GM13976 (cell line): ENCODE measurements around the gene PIGB.
"Not testable (repeated sequence)": the region's sequence is repeated elsewhere in the genome, so short reads cannot be mapped to it uniquely, and the experiment has no call there.

Experiments
- DNase-seq: peaks from one replicate; pipeline ENCODE4 v3.0.0; 2012; ENCODE audit warnings: low spot score
- CTCF ChIP-seq: IDR thresholded peaks from 2 replicates; pipeline ENCODE4 v1.5.1; 2012; ENCODE audit warnings: borderline replicate concordance, mild to moderate bottlenecking; ENCODE audit not compliant: insufficient read depth; ENCODE audit errors: extremely low read depth, missing control alignments, control extremely low read depth
- in situ Hi-C: fragments of 300-500 bp; cut with MboI; formaldehyde crosslinking; loops from one replicate; pipeline ENCODE4 v1.12.0; 2022; ENCODE audit warnings: low sequenced_read_pairs, mixed read lengths, inconsistent platforms; ENCODE audit not compliant: unreplicated experiment

The PIGB gene

GRCh38 chr15:55288006-55288717 lies 30.9 kb upstream of the PIGB start:
- TF ChIP-seq CTCF: no peak
- in situ Hi-C loops: no loop called here
- no peak for DNase-seq

GRCh38 chr15:55289011-55289745 lies 29.8 kb upstream of the PIGB start:
- in situ Hi-C loops: no loop called here
- peak; percentile 34 for DNase-seq
- no peak for TF ChIP-seq CTCF

DNA sequence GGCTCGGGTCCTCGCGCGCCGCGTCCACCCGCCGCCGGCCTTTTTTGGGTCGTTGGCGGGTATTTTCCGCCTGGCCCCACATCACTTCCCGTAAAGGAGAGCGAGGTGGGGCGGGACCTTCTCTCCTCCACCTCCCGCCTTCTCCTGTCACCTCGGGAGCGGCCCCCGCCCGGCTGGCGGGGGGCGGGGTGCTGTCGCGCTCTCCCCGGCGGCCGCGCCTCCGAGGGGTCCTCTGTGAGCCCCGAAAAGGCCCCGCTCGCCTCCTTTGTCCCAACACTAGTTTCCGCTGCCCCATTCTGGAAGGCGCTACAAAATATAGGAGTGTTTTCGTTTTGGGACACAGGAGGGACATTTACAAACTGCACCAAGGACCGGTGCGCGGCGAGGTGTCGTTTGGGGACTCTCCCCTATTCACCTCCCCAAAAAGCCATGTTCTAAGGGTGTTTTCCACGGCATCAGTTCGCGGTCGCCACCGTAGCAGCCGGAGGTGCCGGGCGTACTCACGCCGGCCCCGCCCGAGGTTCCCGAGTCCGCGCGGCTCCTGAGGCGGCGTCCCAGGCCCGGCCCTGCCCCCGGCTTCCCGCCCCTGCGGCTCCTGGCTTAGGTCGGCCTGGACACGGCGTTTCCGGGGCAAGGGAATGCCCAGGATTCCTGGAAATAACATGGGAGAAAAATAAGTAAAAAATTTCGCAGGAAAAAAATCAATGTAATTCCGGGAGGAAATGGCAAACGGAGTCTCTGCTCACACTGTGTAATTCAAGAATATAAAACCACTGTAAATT lies 29.1 kb upstream of the PIGB start, which contains the start of gene RAB27A:
Gene RAB27A, minus strand, starts transcription at position 68 of the 782 bp plus-strand sequence. CDS start 54,879 bp downstream, outside the sequence.
- TF ChIP-seq CTCF: no peak
- in situ Hi-C loops: no loop called here
- DNase-seq: peak; percentile 91

GRCh38 chr15:55290528-55291057 lies 28.4 kb upstream of the PIGB start:
- peak; percentile 94 for TF ChIP-seq CTCF
- DNase-seq: peak; percentile 83
- in situ Hi-C loops: no loop called here

DNA sequence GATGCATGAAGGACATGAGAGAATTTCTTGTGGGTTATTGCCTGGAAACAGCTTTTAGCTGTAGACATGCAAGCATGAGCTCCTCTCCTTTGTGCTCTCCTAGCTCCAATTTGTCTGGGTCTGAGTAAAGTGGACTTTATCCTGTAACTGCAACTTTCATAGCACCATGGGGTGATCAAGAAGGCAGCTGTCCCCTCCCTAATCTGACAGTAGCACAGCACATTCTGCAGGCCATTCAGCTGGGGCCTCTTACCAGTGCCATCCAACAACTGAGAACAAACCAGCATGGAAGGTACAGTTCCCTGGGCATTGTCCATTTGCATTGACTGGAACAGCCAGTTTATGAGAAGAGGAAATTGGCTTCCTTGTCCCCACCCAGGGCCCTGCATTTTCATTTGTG lies 21.7 kb upstream of the PIGB start:
- no peak for DNase-seq
- TF ChIP-seq CTCF: no peak
- in situ Hi-C loops: no loop called here

- in situ Hi-C loops, DNase-seq: not testable (repeated sequence)
Measured at GRCh38 chr15:55302801-55303200, 16.2 kb upstream of the PIGB start.
